CD1c-positive myeloid dendritic cell (primary cell): Measurements from ENCODE around the gene TCAP.

Experiments used
- DNase-seq: peaks from one replicate; pipeline ENCODE4 v3.0.0-alpha.2; 2016; ENCODE audit errors: extremely low spot score

Gene TCAP

GRCh38 chr17:39648616-39649366, 16.4 kb upstream of the TCAP start:
- DNase-seq: peak; percentile 53

DNA sequence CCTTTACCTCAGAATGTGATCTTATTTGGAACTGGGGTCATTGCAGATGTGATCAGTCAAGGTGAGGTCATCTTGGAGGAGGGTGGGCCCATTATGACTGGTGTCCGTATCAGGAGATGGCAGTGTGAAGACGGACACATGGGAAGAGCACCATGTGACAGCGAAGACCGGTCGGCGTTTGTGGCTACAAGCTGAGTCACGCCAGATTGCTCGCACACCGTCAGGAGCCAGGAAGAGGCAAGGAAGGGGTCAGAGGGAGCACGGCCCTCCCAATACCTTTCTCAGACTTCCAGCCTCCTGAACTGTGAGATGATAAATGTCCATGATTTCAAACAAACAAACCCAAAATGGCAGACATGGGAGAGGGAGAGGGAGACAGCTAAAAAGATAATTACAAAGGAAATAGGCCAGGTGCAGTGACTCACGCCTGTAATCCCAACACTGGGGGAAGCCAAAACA, 15.0 kb upstream of the TCAP start:
- no peak for DNase-seq

DNA sequence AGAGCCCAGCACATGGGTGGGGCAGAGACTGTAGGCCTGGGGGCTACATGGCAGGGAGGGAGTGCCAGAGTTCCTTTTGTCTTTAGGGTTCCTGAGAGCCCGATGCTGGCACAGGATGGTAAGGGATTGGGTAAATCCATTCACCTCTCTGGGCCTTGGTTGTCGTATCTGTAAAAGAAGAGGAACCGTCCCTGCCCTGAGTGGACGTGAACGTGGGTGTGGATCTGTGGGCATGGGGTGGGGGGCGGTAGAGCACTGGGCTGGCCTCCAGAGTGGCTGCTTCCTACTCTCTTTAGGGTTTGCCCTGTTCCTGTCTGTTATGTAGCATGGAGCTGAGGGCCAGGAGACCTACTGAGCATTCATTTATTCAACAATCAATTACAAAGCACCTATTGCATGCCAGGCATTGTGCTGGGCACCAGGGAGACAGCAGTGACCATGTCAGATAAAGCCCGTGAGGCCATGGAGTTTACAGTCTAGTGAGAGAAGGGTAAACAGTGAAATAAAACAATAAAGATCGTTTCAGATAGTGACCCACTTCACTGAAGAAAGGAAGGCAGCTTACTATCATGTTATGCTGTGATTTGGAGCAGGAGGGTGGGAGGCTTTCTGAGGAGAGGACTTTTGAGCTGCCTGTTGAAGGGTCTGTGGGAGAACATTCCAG, 13.1 kb upstream of the TCAP start:
- DNase-seq: peak; percentile 64

DNA sequence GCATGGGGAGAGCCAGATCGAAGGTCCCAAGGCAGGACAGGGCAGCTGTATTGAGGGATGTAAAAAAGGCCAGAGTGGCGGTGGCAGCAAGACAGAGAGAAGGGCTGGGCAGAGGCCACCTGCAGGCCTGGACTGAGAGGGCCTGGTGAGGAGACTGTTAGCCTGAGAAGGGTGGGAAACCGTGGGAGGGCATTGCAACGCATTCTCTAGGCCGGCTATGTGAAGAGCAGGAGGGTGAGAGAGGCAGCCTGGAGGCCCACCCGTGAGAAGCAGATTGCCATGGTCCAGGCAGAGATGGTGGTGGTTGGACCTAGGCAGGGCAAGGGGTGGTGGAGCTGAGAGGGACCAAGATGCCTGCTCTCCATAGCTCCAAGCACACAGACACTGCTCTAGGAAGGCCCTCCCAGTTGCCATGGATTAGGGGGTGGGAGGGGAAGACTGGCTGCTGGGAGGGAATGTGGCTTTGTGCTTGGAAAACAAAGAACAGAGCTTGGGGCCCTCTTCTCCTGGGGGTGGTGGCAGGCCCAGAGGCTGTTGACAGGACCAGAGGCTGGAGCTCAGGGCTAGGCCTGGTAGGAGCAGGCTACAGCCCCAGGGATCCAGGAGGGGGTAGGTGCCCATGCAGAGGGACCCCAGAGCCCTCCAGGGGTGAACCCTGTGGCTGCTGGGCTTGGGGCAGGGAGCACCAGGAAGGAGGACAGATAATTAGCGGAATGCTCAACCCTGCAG, 12.4 kb upstream of the TCAP start:
- DNase-seq: no peak

DNA sequence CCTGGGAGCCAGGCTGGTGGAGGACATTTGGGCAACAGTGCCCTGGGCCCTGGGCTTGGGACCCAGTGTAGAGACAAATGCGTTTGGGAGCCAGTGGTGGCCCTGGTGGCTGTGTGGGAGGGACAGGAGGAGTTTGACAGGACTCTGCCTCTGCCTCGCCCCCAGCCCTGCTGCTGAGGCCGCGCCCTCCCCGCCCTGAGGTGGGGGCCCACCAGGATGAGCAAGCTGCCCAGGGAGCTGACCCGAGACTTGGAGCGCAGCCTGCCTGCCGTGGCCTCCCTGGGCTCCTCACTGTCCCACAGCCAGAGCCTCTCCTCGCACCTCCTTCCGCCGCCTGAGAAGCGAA, 11.9 kb upstream of the TCAP start:
- DNase-seq: no peak

DNA sequence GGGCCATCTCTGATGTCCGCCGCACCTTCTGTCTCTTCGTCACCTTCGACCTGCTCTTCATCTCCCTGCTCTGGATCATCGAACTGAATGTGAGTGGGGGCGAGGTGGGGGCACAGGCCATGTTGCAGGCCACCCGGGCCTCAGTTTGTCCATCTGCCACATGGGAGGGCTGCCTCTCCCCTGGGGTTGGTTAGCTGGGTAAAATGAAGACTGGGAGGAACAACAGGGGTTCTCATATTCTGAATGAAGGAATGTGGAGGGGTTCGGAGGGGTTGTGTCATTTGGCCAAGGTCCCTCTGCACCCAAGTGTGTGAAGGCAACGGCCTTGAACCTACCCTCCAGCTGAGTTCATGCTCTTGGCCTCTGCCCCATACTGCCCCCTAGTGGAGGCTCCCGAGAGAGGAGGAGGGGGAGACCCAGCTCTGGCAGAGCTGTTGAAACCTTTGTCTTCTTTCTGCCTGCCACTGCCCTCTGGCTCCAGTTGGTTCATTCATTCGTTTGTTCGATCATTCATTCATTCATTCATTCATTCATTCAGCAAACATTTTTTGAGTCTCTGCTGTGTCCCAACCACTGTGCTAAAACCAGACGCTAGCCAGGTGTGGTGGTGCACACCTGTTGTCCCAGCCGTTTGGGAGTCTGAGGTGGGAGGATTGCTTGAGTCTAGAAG, 11.4 kb upstream of the TCAP start:
- peak; percentile 77 for DNase-seq

DNA sequence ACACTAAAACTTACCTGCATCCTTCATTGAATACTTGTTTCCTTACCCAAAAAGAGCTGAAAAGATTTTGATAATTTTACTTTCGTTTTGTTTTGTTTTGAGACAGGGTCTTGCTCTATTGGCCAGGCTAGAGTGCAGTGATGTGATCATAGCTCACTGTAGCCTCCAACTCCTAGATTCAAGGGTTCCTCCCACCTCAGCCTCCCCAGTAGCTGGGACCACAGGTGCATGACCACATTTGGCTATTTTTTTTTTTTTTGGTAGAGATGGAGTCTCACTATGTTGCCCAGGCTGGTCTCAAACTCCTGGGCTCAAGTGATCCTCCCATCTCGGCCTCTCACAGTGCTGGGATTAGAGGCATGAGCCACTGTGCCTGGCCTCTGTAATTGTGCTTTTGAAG, 10.0 kb upstream of the TCAP start:
- no peak for DNase-seq

DNA sequence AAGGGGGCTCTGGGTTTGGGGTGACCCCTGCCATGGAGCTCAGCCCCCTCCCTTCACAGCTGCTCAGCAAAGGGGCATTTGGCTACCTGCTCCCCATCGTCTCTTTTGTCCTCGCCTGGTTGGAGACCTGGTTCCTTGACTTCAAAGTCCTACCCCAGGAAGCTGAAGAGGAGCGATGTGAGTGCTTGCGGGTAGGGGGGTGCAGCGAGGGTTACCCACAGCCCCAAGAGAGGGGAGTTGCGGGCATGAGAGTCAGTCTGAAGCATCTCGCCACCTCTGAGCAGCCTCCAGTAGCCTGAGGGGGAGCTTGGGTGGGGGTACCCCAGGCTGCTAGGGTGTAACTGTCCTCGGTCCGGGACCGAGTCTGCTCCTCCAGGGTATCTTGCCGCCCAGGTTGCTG, 6.8 kb upstream of the TCAP start:
- no peak for DNase-seq

DNA sequence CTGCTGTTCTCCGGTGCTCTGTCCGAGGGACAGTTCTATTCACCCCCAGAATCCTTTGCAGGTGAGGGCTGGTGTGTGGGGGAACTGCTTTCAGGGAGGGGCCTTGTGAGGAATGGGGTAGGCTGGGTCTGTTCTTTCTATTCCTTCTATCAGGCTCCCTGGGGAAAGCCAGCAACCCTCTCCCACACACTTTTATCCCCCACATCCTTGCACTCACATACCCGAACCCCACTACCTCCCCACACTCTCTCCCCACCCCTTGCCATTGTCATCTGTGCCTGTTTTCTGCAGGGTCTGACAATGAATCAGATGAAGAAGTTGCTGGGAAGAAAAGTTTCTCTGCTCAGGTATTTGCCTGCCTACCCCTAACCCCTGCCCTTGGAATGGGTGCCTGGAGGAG, 6.4 kb upstream of the TCAP start:
- no peak for DNase-seq

DNA sequence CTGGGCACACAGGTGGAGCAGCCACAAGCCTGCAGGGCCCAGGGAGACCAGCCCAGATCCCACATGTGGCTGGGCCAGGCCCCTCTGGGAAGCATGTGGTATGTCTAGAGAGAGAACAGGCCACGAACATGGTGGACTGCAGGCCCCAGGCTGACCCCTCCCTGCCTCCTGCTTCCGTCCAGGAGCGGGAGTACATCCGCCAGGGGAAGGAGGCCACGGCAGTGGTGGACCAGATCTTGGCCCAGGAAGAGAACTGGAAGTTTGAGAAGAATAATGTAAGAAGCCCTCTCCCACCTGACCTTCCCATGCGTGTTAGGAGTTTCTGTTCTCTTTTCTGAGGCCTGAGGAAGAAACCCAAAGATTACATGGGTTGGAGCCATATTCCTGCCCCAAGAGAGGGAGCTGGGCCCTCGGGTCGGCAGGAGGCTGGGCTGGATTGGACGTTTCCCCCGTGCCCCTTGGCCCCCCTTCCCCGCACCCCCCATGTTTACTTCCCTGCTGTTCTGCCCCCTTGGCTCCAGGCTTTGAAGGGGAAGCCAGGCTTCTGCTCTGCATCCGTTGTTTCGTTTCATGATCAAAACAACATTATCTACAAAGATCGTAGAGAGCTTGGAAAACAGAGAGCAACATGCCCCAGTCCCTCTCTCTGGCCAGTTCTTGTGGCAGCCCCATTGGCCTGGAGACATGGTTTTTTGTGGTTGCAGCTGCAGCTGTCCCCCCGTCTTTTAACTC, 5.7 kb upstream of the TCAP start:
- peak; percentile 76 for DNase-seq

DNA sequence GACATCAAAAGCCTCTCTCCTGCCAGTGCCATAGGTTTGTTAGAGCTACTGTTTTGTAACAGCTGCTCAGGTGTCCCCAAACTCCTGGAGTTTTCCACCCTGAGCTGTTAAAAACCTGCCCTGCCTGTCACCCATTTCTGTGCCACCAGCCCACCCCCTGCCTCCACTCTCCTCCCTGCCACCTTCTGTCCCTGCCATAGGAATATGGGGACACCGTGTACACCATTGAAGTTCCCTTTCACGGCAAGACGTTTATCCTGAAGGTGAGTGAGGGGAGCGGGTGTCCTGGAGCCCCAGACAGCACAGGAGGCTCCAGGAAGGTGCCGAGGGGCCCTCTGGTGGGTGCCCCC, 5.2 kb upstream of the TCAP start:
- no peak for DNase-seq

DNA sequence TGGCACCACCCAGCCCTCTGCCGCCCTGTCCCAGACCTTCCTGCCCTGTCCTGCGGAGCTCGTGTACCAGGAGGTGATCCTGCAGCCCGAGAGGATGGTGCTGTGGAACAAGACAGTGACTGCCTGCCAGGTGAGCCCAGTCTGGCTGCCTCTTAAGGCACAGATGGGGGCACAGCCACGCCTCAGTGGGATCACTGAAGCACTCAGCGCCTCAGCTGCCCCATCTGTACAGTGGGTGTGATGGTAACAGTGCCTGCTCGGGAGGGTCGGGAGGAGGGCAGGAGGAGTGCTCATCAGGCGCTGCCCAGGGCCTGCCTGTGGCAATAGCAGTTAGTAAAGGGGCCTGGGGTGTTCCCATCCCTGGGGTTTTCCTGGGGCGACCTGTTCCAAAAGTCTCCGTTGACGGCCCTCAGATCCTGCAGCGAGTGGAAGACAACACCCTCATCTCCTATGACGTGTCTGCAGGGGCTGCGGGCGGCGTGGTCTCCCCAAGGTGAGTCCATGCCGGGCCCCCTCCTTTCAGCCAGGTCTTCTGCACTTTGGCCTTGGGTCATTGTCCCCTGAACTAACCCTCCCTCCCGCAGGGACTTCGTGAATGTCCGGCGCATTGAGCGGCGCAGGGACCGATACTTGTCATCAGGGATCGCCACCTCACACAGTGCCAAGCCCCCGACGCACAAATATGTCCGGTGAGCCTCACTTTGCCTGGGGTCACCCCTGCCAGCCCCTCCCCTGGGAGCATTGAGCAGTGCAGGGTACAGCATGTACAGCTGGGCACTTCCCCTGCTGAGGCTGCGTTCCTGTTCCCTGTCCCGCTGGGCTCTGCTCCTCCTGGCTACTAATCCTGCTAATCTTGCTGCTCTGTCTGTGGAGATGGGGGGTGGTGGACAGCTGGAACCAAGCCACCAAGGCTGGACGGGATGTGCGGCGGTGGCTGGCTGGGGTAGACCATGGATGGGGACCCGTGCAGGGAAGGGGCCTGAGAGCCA, 4.5 kb upstream of the TCAP start:
- DNase-seq: no peak

DNA sequence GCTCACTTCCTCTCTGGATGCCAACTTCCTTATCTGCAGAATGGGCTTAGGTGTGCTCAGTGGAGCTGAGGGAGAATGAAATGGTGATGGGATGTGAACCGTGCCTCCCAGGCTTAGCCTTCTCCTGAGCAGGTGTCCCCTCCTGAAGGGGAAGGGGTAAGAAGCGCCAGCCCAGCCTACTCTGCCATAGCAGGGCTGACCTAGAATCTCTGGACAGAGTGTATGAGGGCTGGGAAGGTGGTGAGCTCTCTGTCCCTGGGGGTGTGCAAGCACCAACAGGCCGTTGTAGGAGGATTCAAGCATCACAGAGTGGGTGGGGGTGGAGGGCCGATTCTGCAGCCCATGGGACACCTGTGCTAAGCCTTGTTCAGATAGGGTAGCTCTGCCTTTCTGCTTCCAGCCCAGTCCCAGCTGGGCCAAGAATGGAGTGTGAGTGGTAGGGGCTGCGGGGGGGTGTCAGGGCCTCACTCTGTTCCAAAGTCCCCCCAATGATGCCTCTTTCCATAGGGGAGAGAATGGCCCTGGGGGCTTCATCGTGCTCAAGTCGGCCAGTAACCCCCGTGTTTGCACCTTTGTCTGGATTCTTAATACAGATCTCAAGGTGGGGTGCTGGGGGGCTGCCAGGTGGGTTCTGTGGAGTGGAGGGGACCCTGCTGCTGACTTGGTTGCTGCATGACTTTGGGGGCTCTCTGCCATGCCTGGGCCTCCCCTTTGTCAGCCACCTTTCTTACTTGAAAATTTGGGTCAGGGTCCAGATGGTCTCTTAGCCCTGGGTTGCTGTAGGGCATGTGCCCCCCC, 3.2 kb upstream of the TCAP start:
- DNase-seq: no peak

DNA sequence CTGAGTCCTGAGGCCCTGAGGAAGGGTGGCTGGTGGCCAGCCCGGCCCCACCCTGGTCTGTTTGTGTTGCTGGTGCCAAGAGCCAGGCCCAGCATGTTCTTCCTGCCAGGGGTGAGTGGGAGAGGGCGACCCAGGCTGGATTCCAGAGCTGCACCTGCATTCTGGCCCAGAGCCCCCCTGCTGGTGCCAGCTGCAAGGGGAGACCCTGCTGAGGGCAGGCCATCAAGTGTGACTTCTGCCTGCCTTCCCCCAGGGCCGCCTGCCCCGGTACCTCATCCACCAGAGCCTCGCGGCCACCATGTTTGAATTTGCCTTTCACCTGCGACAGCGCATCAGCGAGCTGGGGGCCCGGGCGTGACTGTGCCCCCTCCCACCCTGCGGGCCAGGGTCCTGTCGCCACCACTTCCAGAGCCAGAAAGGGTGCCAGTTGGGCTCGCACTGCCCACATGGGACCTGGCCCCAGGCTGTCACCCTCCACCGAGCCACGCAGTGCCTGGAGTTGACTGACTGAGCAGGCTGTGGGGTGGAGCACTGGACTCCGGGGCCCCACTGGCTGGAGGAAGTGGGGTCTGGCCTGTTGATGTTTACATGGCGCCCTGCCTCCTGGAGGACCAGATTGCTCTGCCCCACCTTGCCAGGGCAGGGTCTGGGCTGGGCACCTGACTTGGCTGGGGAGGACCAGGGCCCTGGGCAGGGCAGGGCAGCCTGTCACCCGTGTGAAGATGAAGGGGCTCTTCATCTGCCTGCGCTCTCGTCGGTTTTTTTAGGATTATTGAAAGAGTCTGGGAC, 2.4 kb upstream of the TCAP start:
- no peak for DNase-seq

DNA sequence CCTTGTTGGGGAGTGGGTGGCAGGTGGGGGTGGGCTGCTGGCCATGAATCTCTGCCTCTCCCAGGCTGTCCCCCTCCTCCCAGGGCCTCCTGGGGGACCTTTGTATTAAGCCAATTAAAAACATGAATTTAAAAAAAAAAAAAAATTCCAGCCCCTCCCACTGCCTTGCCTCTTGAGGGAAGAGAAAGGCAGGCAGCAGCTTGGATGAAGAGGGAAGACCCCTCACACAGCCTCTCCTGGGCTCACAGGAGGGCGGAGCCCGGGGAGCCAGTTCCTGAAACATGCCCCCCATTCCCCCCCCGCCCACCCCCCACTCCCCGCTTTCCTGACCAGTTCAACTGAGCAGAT, 1.8 kb upstream of the TCAP start:
- no peak for DNase-seq

DNA sequence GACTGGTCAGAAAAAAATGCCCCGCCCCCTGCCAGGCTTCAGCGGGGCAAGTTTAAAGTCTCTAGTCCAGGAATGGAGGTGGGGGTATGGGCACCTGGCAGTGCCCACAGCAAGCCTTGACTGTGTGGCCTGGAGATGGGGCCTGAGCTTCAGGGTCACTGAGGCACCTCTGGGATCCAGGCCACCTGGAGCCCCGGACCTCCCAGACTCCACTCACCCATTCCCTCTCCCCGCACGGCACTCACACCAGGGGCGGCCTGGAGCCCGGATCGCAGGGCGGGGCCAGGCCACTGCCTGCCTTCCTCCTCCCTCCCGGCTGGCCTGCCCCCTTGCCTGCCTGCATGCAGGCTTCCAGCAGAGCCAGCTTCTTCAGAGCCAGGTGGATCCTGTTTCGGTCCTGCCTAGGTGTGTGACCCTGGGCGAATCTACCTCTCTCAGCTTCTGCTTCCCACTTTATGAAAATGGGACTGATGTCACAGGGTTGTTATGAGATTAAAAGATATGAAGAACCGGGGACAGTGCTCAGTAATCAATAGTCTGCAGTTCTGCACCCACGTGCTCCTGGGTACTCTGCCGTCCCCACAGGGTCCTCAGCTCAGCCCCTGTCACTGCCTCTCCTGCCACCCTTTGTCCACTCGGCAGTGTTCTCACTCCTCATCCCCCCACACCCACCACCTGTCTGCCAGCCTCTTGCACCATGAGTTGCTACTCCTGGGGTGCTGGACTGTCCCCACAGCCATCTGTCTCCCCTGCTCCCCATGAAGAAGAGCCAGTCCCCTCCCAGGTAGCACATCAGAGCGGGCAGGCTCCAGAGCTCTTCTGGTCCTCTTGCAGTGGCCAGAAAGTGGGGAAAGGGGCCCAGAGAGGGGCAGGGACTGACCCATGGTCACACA, 1.2 kb upstream of the TCAP start:
- no peak for DNase-seq

DNA sequence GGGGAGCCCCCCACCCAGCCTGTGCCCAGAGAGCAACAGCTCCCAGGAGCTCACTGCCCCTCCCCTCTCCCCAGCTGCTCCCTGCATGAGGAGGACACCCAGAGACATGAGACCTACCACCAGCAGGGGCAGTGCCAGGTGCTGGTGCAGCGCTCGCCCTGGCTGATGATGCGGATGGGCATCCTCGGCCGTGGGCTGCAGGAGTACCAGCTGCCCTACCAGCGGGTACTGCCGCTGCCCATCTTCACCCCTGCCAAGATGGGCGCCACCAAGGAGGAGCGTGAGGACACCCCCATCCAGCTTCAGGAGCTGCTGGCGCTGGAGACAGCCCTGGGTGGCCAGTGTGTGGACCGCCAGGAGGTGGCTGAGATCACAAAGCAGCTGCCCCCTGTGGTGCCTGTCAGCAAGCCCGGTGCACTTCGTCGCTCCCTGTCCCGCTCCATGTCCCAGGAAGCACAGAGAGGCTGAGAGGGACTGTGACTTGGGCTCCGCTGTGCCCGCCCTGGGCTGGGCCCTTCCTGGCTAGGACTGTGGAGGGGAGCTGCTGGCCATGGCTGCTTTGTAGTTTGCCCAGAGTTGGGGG, 584 bp downstream of the TCAP start:
- DNase-seq: no peak

DNA sequence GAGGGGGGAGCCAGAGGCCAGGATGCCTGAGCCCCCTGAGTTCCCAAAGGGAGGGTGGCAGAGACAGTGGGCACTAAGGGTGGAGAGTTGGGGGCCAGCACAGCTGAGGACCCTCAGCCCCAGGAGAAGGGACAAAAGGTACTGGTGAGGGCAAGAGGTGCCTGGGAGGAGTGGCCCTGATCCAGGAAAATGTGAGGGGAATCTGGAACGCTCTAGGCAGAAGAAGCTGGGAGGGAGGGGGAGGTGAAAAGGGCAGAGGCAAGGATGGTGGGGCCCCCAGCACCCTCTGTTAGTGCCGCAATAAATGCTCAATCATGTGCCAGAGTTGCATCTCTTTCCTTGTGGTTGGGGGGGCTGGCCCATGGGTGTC, 1.1 kb downstream of the TCAP start:
- no peak for DNase-seq
